PC-3 (cell line): ENCODE measurements around the gene CARF. TPM values are rescaled to one million over a fixed set of nuclear protein-coding genes. Genes with fewer than 3 reads are reported as not detected.

ENCODE experiments used
- ATAC-seq: fragments of 200-7000 bp; cut with Tn5 transposase; 2 replicates; pipeline ENCODE4 v1.9.1; 2020; ENCODE audit warnings: mild to moderate bottlenecking, moderate library complexity
- BruUV-seq: library from RNA; stranded (reverse); fragments of 400-500 nt; replicated peaks from 2 replicates; lab custom pipeline; 2021; lab: Mats Ljungman, UMichigan
- CTCF ChIA-PET: fragments of 300-600 bp; sonication (Branson Sonifier 250); formaldehyde crosslinking; loops from one replicate; lab custom pipeline; 2022; ENCODE audit warnings: antibody characterized with exemption; lab: Charles Lee
- POLR2A ChIA-PET: fragments of 300-600 bp; sonication (Branson Sonifier 250); formaldehyde crosslinking; loops from one replicate; lab custom pipeline; 2022; ENCODE audit warnings: antibody characterized with exemption; ENCODE audit not compliant: unreplicated experiment; lab: Charles Lee
- DNase-seq: peaks from one replicate; pipeline ENCODE4 v3.0.0-alpha.2; 2015
- H2AFZ ChIP-seq: fragments of 300-600 bp; sonication (generic); 2 replicates; pipeline ENCODE4 v1.6.0; 2016; ENCODE audit warnings: antibody characterized with exemption, low read length
- H3F3A ChIP-seq: fragments of 300-600 bp; sonication (generic); one replicate; pipeline ENCODE4 v1.6.0; 2017; ENCODE audit warnings: antibody characterized with exemption, low read length, control low read depth, mild to moderate bottlenecking; ENCODE audit not compliant: unreplicated experiment
- H3K27ac ChIP-seq: fragments of 300-600 bp; sonication (generic); 2 replicates; pipeline ENCODE4 v1.5.1; 2016; ENCODE audit warnings: mild to moderate bottlenecking, low read length
- H3K27me3 ChIP-seq: fragments of 300-600 bp; sonication (generic); 2 replicates; pipeline ENCODE4 v1.6.1; 2016; ENCODE audit warnings: low read length, mixed read lengths
- H3K36me3 ChIP-seq: fragments of 300-600 bp; sonication (generic); 2 replicates; pipeline ENCODE4 v1.6.1; 2016; ENCODE audit warnings: low read depth, mixed run types, low read length, mixed read lengths
- H3K4me1 ChIP-seq: fragments of 300-600 bp; sonication (generic); 2 replicates; pipeline ENCODE4 v1.5.1; 2016; ENCODE audit warnings: low read length; ENCODE audit not compliant: insufficient read depth
- H3K4me2 ChIP-seq: fragments of 300-600 bp; sonication (generic); 2 replicates; pipeline ENCODE4 v1.6.0; 2016; ENCODE audit warnings: low read length
- H3K4me3 ChIP-seq: fragments of 300-600 bp; sonication (generic); 2 replicates; pipeline ENCODE4 v1.5.1; 2016; ENCODE audit warnings: mild to moderate bottlenecking, low read length, mixed read lengths
- H3K79me2 ChIP-seq: fragments of 300-600 bp; sonication (generic); 2 replicates; pipeline ENCODE4 v1.6.1; 2017; ENCODE audit warnings: low read length, mixed read lengths
- H3K9ac ChIP-seq: fragments of 300-600 bp; sonication (generic); 2 replicates; pipeline ENCODE4 v1.6.0; 2016; ENCODE audit warnings: mild to moderate bottlenecking, low read length
- H3K9me2 ChIP-seq: fragments of 300-600 bp; sonication (generic); replicated peaks from 2 replicates; pipeline ENCODE4 v1.6.1; 2016; ENCODE audit warnings: mixed run types, low read length, mixed read lengths
- H3K9me3 ChIP-seq: fragments of 300-600 bp; sonication (generic); 2 replicates; pipeline ENCODE4 v1.6.1; 2016; ENCODE audit warnings: low read length, mixed read lengths
- H4K20me1 ChIP-seq: fragments of 300-600 bp; sonication (generic); 2 replicates; pipeline ENCODE4 v1.6.1; 2016; ENCODE audit warnings: low read length, mixed read lengths
- CTCF ChIP-seq: fragments of 300-600 bp; sonication (generic); conservative IDR thresholded peaks from 2 replicates; pipeline ENCODE4 v1.5.1; 2017; ENCODE audit warnings: antibody characterized with exemption, low read depth, mild to moderate bottlenecking, low read length
- EZH2 ChIP-seq: fragments of 300-600 bp; sonication (generic); IDR thresholded peaks from one replicate; pipeline ENCODE4 v1.6.1; 2017; ENCODE audit warnings: antibody characterized with exemption, mild to moderate bottlenecking, low read length; ENCODE audit not compliant: unreplicated experiment
- EZH2phosphoT487 ChIP-seq: fragments of 300-600 bp; sonication (generic); IDR thresholded peaks from 2 replicates; pipeline ENCODE4 v1.6.1; 2018; ENCODE audit warnings: mild to moderate bottlenecking, antibody characterized with exemption, low read length, borderline replicate concordance
- intact Hi-C: fragments of 100-400 bp; cut with micrococcal nuclease; formaldehyde crosslinking; loops from 2 replicates; pipeline ENCODE4 v1.9.0; 2023
- total RNA-seq: library from RNA; depleted of rRNA; stranded (reverse); fragments of >200 nt; gene quantifications from 2 replicates; pipeline ENCODE4 v1.2.3, GENCODE V29; 2014

CARF gene
- total RNA-seq, 1 experiment from 2014 or later = 4.4 TPM

GRCh38 chr2:202941771-202942170 lies 29.7 kb downstream of the CARF start:
- Histone ChIP-seq H3K36me3 (no peaks in the 10 kb centered on the region), H2AFZ (no peak overlapping the region), H3K79me2 (no peaks in the 10 kb centered on the region), H3K9me2 (no peaks in the 10 kb centered on the region), H3K27me3 (no peaks in the 10 kb centered on the region), H4K20me1 (no peaks in the 10 kb centered on the region), H3F3A (no peaks in the 10 kb centered on the region), H3K27ac (no peak overlapping the region), H3K9ac (no peak overlapping the region), H3K4me1 (peaks cover 9% of the 10 kb centered on the region), H3K4me2 (no peak overlapping the region), H3K4me3 (no peak overlapping the region), H3K9me3 (no peaks in the 10 kb centered on the region)
- POLR2A ChIA-PET = no interaction called here
- TF ChIP-seq CTCF = no peak
- TF ChIP-seq EZH2phosphoT487 = no peak
- TF ChIP-seq EZH2 = no peak
- DNase-seq (peak; percentile 24), ATAC-seq (no peak)
- CTCF ChIA-PET = interaction anchor here (0.5 kb wide), 1 partner anchor 29 kb away, joined by 4 read pairs; no protein-coding TSS in a partner anchor
- BruUV-seq = no TSS peak
- intact Hi-C loops = no loop called here

GRCh38 chr2:202944408-202944807 lies 32.3 kb downstream of the CARF start:
- H3K9me3 ChIP-seq = no peaks in the 10 kb centered on the region
- POLR2A ChIA-PET = no interaction called here
- BruUV-seq = no TSS peak

More at GRCh38 chr2:202944408-202944807, 32.3 kb downstream of the CARF start:
- intact Hi-C loops = no loop called here
- H3K36me3 ChIP-seq = no peaks in the 10 kb centered on the region
- H3K27ac ChIP-seq = peak overlapping the region; percentile 6; the same call in 1 of the 2 replicates
- CTCF ChIA-PET = no interaction called here
- ATAC-seq (peak; percentile 68), DNase-seq (peak; percentile 48)
- 0 out of 2 replicates have a peak overlapping the region, but pooled peaks have one; percentile 6 for H2AFZ ChIP-seq
- no peaks in the 10 kb centered on the region for H3F3A ChIP-seq
- no peaks in the 10 kb centered on the region for H3K9me2 ChIP-seq
- peaks cover 9% of the 10 kb centered on the region for H3K4me1 ChIP-seq
- no peak for TF ChIP-seq EZH2
- TF ChIP-seq EZH2phosphoT487 = no peak
- TF ChIP-seq CTCF = no peak
- H3K4me3 ChIP-seq = no peak overlapping the region
- H3K9ac ChIP-seq = no peak overlapping the region
- H3K79me2 ChIP-seq = no peaks in the 10 kb centered on the region
- no peaks in the 10 kb centered on the region for H4K20me1 ChIP-seq
- no peaks in the 10 kb centered on the region for H3K27me3 ChIP-seq
- peak overlapping the region; percentile 60 for H3K4me2 ChIP-seq
